Measurements from ENCODE around the gene TAPBPL.
"Not testable (repeated sequence)": the region's sequence is repeated elsewhere in the genome, so short reads cannot be mapped to it uniquely, and the experiment has no call there.

The TAPBPL gene

DNA sequence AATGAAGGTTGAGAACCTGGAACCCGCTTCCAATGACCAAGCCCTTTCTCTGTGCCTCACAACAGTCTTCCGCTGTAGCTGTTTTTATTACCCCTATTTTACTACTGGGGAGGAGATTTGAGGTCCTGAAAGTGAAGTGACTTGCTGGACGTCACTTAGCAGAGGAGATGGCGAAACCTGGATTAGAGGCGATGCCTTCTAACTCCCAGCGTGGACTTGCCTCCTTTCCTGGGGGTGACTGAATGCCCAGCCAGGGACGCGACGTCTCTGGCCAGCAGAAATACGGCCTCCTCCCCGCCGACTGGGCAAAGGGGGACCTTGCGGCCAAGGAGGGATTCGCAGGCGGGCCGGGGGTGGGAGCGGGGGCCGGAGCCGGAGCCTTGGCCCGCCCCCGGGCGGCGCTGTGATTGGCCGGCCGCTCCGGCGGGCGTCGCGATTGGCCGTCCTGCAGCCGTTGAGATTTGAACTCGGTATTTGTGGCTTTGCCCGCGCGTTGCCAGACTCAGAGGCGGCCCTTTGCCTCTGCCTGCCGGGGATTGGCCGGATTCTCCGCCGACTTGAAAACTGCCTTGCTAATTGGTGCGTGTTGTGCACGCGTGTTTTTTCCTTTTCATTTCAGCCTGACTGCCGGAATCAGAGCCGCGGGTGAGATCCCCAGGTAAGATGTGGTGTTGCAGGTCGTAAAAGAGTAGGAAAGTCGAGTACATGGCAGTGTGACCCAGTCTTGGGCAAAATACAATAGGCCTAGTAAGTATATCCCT, 41.8 kb downstream of the TAPBPL start, which contains the start of gene NCAPD2:
TSS of gene NCAPD2 (plus strand) at position 606 of the 761 bp plus-strand sequence. CDS start 997 bp downstream, outside the sequence.
- peak; percentile 90 for DNase-seq

- DNase-seq: no peak
These were observed 42.5 kb downstream of the TAPBPL start for GRCh38 chr12:6494258-6494743.

- DNase-seq: no peak
These were observed 43.1 kb downstream of the TAPBPL start for GRCh38 chr12:6494968-6495367.

GRCh38 chr12:6497291-6497690, 45.4 kb downstream of the TAPBPL start:
- DNase-seq: not testable (repeated sequence)

DNA sequence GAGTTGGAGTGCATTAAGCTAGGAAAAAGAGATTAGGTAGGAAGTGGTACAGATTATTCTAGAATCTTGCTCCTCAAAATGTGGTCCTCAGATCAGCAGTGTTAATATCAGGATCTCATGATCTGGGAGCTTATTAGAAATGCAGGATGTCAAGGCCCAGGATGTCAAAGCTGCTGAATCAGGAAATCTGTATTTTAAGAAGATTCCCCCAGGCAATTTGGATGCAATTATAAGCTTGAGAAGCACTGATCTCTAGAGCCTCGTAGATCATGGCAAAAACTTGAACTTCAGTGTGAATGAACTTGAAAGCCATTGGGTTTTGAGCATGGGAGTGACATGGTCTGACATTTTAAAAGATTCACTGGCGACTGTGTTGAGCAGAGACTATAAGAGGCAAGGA, 48.6 kb downstream of the TAPBPL start:
- DNase-seq: no peak

- DNase-seq: no peak
These were observed 55.5 kb downstream of the TAPBPL start for GRCh38 chr12:6507102-6507998.

DNA sequence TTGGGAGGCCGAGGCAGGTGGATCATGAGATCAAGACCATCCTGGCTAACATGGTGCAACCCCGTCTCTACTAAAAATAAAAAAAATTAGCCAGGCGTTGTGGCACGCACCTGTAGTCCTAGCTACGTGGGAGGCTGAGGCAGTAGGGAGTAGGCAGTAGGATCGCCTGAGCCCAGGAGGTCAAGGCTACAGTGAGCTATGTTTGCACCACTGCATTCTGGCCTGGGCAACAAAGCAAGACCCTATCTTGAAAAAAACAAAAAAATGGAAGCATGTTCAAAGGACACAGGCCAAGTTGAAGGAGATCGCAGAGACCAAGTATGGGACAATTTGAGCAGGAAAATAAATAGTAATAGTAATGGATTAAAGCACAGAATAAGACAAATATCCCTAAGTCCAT, 56.2 kb downstream of the TAPBPL start:
- DNase-seq: no peak
